Measurements from ENCODE around the gene RALGPS1.
"Not testable (repeated sequence)": the region's sequence is repeated elsewhere in the genome, so short reads cannot be mapped to it uniquely, and the experiment has no call there.

Gene RALGPS1

GRCh38 chr9:127136880-127137639 is 222.5 kb downstream of the RALGPS1 start:
- H3K27ac ChIP-seq = no peak overlapping the region

DNA sequence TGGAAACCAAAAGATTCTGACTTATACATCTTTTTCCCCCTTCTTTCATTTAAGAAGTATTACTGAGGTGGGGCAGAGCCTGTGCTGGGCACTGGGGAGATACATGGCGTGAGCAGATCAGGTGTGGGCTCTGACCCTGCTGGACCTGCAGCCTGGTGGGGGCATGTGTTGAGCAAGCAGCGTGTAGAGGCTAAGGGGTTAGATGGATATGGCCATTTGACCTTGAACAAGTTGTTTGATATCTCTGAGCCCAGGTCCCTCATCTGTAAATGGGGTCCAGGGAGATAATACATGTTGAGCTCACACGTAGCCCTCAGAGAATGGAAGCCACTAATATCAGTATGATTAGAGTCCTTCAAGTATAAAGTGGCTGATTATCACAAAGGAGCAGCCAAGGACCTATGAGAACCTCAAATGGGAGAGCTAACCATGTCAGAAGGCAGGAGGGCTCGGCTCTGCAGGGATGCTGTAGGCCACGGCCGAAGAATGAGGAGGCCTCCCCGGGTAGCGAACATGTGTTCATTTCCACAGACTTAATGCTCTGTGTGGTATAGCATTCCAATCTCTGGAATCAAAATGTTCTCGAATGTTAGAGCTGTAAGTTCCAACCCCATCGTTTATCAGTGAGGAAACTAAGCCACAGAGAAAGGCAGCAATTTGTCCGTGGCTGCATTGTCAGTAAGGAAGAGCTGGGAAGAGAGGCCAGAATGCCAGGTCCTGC is 223.2 kb downstream of the RALGPS1 start:
- Histone ChIP-seq H3K27ac (no peak overlapping the region), H3K4me3 (no peak overlapping the region)

More at GRCh38 chr9:127136880-127137639, 222.5 kb downstream of the RALGPS1 start:
- H3K4me3 ChIP-seq = no peak overlapping the region

DNA sequence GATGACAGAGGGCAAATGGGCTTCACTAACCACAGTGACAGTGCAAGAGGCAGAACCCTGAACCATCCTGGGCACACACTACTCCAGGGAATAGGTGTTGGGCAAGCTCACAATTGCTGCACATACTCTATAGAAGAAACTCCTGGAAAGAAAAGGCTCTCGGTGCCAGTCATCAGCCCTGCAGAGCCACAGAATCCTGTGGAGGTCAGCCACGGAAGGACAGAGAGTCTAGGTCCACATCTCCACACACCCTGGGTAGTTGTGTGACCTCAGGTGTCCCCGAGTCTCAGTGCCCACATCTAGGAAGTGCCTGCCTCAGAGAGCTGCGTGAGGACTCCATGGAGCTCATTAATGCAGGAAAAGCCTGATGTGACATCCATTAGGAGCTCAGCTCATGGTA is 223.9 kb downstream of the RALGPS1 start:
- H3K27ac ChIP-seq = no peak overlapping the region
- no peak overlapping the region for H3K4me3 ChIP-seq

- Histone ChIP-seq H3K4me3 (no peak overlapping the region), H3K27ac (no peak overlapping the region)
Observed at GRCh38 chr9:127139071-127139731, 224.6 kb downstream of the RALGPS1 start.

DNA sequence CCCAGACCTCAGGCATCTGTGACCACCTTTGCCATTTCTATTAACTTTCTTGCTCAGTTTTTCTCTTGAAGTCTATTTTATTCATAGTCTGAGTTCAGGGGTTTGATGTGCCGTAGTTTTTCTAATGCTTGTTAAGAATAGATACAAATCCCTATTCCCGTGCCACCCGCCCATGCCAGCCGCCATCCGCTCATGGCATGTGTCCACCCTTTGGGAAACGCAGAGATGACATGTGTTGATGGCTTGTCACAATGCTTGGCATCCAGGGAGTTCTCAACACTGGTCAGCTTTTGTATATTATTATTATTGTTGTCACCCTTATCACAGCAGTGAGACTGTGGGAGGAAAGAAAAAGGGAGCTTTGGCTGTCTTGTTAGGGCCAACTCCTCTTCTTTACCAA is 225.2 kb downstream of the RALGPS1 start:
- no peak overlapping the region for H3K27ac ChIP-seq
- H3K4me3 ChIP-seq = no peak overlapping the region

- Histone ChIP-seq H3K4me3 (no peak overlapping the region), H3K27ac (no peak overlapping the region)
Observed at GRCh38 chr9:127140181-127140580, 225.6 kb downstream of the RALGPS1 start.

DNA sequence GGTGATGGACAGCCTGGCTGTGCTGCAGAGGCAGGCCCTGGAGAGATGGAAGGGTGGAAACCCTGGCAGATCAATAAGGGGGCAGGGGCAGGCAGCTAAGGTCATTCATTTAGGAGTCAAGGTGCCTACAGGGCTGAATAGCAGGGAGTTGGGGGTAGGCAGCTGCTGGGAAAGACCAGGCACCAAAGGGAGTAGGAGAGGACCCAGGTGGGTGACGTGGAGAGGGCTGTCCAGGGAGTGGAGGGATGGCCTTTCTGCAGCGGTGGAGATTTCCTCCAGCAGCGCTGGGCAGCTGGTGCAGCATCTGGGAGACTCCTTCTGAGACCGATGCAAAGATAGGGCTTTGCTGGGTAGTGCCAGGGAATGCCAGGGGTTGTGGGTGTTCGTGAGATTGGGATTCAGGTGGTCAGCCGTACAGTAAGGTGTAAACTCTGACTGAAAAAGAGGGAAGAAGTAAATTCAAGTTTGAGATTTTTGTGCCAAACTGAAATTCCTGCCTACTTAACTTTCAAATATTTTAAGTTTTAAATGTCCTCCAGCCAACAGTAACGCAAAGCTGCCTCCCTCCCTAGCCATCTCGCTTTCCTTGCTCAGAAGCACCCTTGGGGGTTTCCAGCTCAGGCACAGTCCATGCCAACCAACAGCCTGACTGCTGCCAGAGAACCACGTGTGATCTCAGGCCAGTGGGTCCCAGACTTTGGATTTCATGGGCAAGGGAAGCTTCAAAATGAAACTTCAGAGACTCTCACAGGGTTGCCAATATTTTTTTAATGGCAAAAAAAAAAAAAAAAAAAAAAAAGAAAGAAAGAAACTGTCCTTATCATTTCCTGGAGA is 226.5 kb downstream of the RALGPS1 start:
- H3K27ac ChIP-seq = no peak overlapping the region
- H3K4me3 ChIP-seq = no peak overlapping the region

DNA sequence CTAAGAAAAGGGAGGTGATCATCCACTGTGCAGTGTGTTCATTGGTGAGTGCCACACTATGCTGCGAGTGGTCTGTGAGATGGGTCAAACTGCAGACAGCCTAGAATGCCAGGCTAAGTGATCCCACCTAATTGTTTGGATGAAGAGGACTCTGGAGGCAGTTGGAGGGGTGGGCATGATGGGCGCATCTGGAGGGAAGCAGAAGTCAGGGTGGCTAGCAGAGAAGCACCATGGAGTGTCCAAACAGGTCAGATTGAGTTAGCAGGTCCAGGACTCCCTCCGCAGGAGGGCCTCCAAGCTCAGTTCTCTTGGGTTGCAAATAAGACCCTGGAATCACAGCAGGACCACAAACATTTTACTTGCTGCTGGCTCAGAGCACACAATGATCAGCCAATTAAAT is 227.7 kb downstream of the RALGPS1 start:
- H3K27ac ChIP-seq = no peak overlapping the region
- H3K4me3 ChIP-seq = no peak overlapping the region

DNA sequence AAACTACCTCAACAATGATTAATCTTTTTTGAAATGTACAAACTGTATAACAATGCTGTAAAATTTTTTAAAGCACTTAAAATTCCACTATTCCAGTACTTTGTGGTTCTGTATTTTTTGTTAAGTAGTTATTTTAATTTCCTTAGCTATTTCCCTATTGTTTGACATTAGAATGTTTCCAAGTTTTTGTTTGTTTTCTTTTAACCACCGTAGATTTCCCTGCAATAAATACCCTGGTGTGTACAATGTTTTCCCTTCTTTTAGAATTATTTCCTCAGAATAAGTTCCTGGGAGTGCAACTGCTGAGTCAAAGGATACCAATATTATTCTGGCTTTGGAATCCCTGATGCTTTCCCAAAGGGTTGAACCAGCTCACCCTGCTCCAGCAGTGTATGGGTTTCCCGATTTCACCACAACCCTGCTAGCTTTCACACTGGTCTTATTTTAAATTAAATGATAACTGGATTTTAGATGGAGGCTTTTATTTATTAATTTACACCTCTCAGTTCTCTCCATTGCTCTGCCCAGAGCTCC is 228.4 kb downstream of the RALGPS1 start:
- no peak overlapping the region for H3K4me3 ChIP-seq
- H3K27ac ChIP-seq = peak overlapping the region in 1 of 21 experiments; percentile 36

- H3K27ac ChIP-seq = no peak overlapping the region
Observed at GRCh38 chr9:127143920-127144465, 229.4 kb downstream of the RALGPS1 start.

DNA sequence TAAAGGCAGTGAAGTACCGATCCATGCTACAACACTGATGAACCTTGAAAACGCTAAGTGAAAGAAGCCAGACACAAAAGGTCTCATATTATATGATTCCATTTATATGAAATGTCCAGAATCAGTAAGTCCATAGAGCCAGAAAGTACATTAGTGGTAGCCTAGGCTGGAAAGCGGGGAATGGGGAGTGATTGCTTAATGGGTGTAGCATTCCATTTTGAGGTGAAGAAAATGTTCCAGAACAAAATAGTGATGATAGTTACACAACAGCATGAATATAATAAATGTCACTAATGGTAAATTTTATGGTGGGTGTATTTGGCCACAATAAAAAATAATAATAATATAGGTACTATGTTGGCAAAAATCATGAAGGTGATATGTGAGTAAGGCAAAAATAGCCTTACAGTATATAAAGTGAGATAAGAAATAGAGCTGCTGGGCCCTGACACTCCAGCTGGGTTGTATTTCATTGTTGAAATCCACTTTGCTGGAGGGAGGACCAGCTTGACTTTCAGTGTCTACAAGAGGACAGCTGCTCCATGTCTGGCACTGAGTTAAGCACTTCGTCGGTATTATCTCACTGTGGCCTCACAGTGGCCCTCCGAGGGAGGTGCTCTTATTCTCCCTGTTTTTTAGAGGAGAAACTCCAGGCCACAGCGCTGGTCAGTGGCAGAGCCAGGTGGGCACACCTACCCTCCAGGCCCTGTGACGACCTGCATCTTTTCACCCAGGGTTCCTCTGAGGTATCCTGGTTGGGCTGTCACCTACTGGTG is 230.3 kb downstream of the RALGPS1 start:
- no peak overlapping the region for H3K27ac ChIP-seq
- H3K4me3 ChIP-seq = no peak overlapping the region

More at GRCh38 chr9:127143920-127144465, 229.4 kb downstream of the RALGPS1 start:
- H3K4me3 ChIP-seq = no peak overlapping the region

DNA sequence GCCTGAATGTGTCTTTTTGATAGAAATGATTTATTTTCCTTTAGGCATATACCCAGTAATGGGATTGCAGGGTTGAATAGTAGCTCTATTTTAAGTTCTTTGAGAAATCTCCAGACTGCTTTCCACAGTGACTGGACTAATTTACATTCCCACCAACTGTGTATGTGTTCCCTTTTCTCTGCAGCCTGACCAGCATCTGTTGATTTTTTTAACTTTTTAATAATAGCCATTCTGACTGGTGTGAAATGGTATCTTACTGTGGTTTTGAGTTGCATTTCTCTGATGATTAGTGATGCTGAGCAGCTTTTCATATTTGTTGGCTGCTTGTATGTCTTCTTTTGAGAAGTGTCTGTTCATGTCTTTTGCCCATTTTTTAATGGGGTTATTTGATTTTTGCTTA is 232.3 kb downstream of the RALGPS1 start:
- not testable (repeated sequence) for H3K27ac ChIP-seq, H3K4me3 ChIP-seq

- Histone ChIP-seq H3K27ac (no peak overlapping the region), H3K4me3 (no peak overlapping the region)
Observed at GRCh38 chr9:127147251-127147650, 232.7 kb downstream of the RALGPS1 start.

DNA sequence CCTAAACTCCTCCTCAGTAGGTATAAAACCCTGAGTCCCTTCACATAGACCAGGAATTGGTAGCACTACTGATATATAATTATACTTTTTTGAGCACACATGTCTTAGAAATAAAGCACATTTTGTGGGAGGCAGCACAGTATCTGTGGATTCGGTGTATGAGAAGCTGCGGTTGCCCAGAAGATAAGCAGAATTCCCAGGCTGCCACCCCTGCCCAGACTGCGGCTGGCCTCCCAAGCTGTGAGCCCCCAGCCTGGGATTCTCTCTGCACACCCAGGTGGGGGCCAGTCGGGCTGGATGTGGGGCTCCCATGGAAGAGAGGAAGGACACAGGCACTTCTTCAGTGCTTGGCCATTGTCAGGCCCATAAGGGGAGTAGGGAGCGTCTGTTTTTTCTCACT is 233.4 kb downstream of the RALGPS1 start:
- Histone ChIP-seq H3K27ac (no peak overlapping the region), H3K4me3 (no peak overlapping the region)

GRCh38 chr9:127149010-127149409 is 234.4 kb downstream of the RALGPS1 start:
- Histone ChIP-seq H3K27ac (no peak overlapping the region), H3K4me3 (no peak overlapping the region)

GRCh38 chr9:127149463-127150390 is 235.1 kb downstream of the RALGPS1 start:
- Histone ChIP-seq H3K4me3 (no peak overlapping the region), H3K27ac (no peak overlapping the region)

DNA sequence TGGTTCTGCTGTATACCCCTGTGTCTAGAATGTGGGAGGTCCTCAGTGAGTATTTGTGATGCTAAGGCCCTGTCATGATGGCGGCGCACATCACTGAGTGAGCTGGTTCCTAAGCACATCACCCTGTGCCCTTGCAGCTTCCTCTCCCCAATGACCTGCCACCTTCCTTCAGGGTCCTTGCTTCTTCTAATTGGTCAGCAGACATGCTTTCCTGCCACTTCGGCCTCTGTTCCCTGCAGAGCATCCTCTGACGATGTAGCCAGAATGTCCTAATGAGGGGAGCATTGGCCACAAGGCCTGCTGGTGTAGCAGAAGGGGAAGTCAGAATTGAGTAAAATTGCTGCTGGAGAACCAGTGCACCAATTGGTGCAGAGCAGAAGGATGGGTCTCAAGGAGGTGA is 238.9 kb downstream of the RALGPS1 start:
- no peak overlapping the region for H3K27ac ChIP-seq
- H3K4me3 ChIP-seq = no peak overlapping the region

DNA sequence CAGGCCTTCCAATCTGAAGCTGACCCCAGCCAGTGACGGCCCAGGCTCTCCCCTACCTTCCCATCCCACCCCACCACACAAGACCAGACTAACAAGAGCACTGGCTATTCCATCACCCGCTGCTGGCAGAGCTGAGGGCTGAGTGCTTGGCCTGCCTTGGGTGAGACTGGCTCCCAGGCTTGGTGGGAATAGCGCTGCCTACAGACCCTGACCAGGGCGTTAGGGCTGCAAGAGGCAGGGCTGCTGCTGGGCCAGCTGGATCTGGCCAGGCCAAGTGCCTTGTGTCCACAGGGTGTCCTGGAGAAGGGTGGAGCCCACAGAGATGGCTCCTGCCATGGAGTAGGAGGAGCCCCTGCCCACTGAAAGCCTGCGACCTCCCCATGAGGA is 239.4 kb downstream of the RALGPS1 start:
- Histone ChIP-seq H3K27ac (peak overlapping the region in 17 of 21 experiments; percentile 1 to 79 (median 44)), H3K4me3 (no peak overlapping the region)
